Right lobe of liver (tissue), 6 donors: ENCODE measurements around the gene ENOX1. TPM values are rescaled to one million over a fixed set of nuclear protein-coding genes. Genes with fewer than 3 reads are reported as not detected.

Source experiments
- ATAC-seq, 4 donors: fragments of 200-7000 bp; cut with Tn5 transposase; one replicate each; pipeline ENCODE4 v1.9.1; 2020; ENCODE audit warnings: mild to moderate bottlenecking in 4 of 4, moderate library complexity in 4 of 4
- DNase-seq, 3 donors: peaks; one replicate each; pipeline ENCODE4 v3.0.0-alpha.2; 2020
- H3K27ac ChIP-seq, 3 donors: fragments of 200-600 bp; one replicate each; pipeline ENCODE4 v1.8.0; 2022
- H3K27me3 ChIP-seq, 2 donors: fragments of 200-600 bp; one replicate each; pipeline ENCODE4 v1.8.0; 2022
- H3K36me3 ChIP-seq, 4 donors: fragments of 200-600 bp; sonication (generic) in 1 of 4; one replicate each; pipeline versions ENCODE4 v1.5.1 to v1.8.0; 2017 to 2022; ENCODE audit warnings: control low read depth in 1 of 4
- H3K4me1 ChIP-seq, 4 donors: fragments of 200-600 bp; sonication (generic) in 1 of 4; one replicate each; pipeline versions ENCODE4 v1.5.1 to v1.8.0; 2017 to 2022; ENCODE audit warnings: control low read depth in 1 of 4
- H3K4me3 ChIP-seq, 3 donors: fragments of 200-600 bp; one replicate each; pipeline ENCODE4 v1.8.0; 2022
- H3K9me3 ChIP-seq, 4 donors: fragments of 200-600 bp; sonication (generic) in 1 of 4; one replicate each; pipeline versions ENCODE4 v1.5.1 to v1.8.0; 2017 to 2022; ENCODE audit warnings: control low read depth in 1 of 4
- CTCF ChIP-seq, 4 donors: fragments of 200-600 bp in 3 of 4; fragments of 450-650 bp in 1 of 4; IDR thresholded peaks; one replicate each; pipeline versions ENCODE4 v1.5.1 to v1.8.0; 2016 to 2022; ENCODE audit warnings: antibody characterized with exemption in 4 of 4, mild to moderate bottlenecking in 2 of 4
- POLR2A ChIP-seq: fragments of 450-650 bp; IDR thresholded peaks from one replicate; pipeline ENCODE4 v1.6.1; 2017; ENCODE audit warnings: antibody characterized with exemption, mild to moderate bottlenecking
- WGBS: methylation state at CpG from one replicate; pipeline ENCODE4 v1.1.6; 2018; ENCODE audit warnings: low coverage, low lambda C conversion rate; ENCODE audit not compliant: insufficient coverage; ENCODE audit errors: missing lambda C conversion rate; 5-methylcytosine and 5-hydroxymethylcytosine counted together
- intact Hi-C, 2 donors: fragments of 100-400 bp; cut with DNase I; formaldehyde crosslinking; loops; one replicate each; pipeline versions ENCODE4 v1.11.2 to v1.14.1; 2022
- total RNA-seq, 6 experiments: library from RNA; depleted of rRNA in 2 of 6; stranded (reverse); fragments of >200 nt in 2 of 6; fragmentation: NEBNext Ultra II Directional in 3 of 6; extraction: Animal tissue kit (Norgen Biotek cat#: 25700) in 3 of 6; gene quantifications; one replicate each; pipeline versions ENCODE4 v1.1.0 to v1.2.4, GENCODE V29; 2016 to 2023
- donor health status: DM: no; HTN: yes; CAD: no.
- donor health status: DM: no; HTN: no; CAD: no.
- donor health status: DM: no; HTN: no; CAD: no.
- donor health status: DM: no; HTN: yes; CAD: no.
- donor health status: DM: no; HTN: yes; CAD: no.

Gene ENOX1
- total RNA-seq, 6 experiments from 2014 or later, result 0.07 to 0.16 TPM; not detected in 4

- Histone ChIP-seq H3K4me1 (no peaks in the 10 kb centered on the region), H3K27me3 (no peaks in the 10 kb centered on the region), H3K9me3 (no peaks in the 10 kb centered on the region), H3K36me3 (no peaks in the 10 kb centered on the region), H3K27ac (no peak overlapping the region), H3K4me3 (no peak overlapping the region)
- WGBS, result 35% methylated on average over 5 of the region's 5 CpGs
- intact Hi-C loops, result no loop called here
- DNase-seq (no peak), ATAC-seq (peak in 1 of 4 donors; percentile 81)
- no peak for TF ChIP-seq POLR2A
- no peak for TF ChIP-seq CTCF (IDR thresholded peaks at IDR 0.05)
Measured at GRCh38 chr13:43269037-43269481, 517.7 kb downstream of the ENOX1 start.

- intact Hi-C loops, result no loop called here
- no peaks in the 10 kb centered on the region for H3K9me3 ChIP-seq
- no peaks in the 10 kb centered on the region for H3K27me3 ChIP-seq
- no peak for DNase-seq
- ATAC-seq, result no peak
- H3K27ac ChIP-seq, result no peak overlapping the region
- TF ChIP-seq CTCF (IDR thresholded peaks at IDR 0.05) (no peak), POLR2A (no peak)
- no peak overlapping the region for H3K4me3 ChIP-seq
- WGBS, result 56% methylated on average over 2 of the region's 2 CpGs
- no peaks in the 10 kb centered on the region for H3K36me3 ChIP-seq
- H3K4me1 ChIP-seq, result no peaks in the 10 kb centered on the region
Measured at GRCh38 chr13:43268632-43269031, 518.1 kb downstream of the ENOX1 start.

GRCh38 chr13:43267916-43268315 lies 518.9 kb downstream of the ENOX1 start:
- no peak overlapping the region for H3K4me3 ChIP-seq
- H3K27ac ChIP-seq, result no peak overlapping the region
- no peaks in the 10 kb centered on the region for H3K36me3 ChIP-seq
- no peaks in the 10 kb centered on the region for H3K4me1 ChIP-seq
- H3K9me3 ChIP-seq, result no peaks in the 10 kb centered on the region
- no peaks in the 10 kb centered on the region for H3K27me3 ChIP-seq
- intact Hi-C loops, result no loop called here
- no peak for TF ChIP-seq CTCF (IDR thresholded peaks at IDR 0.05)
- no peak for TF ChIP-seq POLR2A
- ATAC-seq, result no peak
- 72% methylated on average over 3 of the region's 3 CpGs for WGBS
- DNase-seq, result no peak

GRCh38 chr13:43266936-43267615 lies 519.7 kb downstream of the ENOX1 start:
- intact Hi-C loops, result no loop called here
- 68% methylated on average over 8 of the region's 9 CpGs for WGBS
- Histone ChIP-seq H3K4me1 (no peaks in the 10 kb centered on the region), H3K9me3 (no peaks in the 10 kb centered on the region), H3K36me3 (no peaks in the 10 kb centered on the region), H3K27me3 (no peaks in the 10 kb centered on the region), H3K27ac (no peak overlapping the region), H3K4me3 (no peak overlapping the region)
- DNase-seq (no peak), ATAC-seq (no peak)
- no peak for TF ChIP-seq CTCF (IDR thresholded peaks at IDR 0.05)
- TF ChIP-seq POLR2A, result no peak
